ENCODE data around the gene IBA57.

The IBA57 gene

DNA sequence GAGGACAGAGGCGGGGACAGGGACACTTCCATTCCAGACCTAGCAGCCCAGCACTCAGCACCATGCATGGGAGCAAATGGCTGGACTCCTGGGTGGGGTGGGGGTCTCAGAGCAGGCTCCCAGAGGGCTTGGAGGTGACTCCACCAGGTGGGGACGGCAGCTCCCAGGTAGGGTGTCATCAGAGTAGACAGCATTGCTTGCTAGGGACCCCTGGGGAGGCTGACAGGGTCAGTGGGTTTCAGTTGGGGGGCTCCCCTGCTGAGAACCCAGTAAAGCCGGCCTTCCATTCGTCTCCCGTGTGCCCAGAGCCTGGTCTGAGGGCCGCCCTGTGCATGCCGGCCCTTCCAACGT lies 20.6 kb upstream of the IBA57 start:
- no peak overlapping the region for H3K4me3 ChIP-seq (ENCODE audit: insufficient read depth in 1 of 2, low read depth in 1 of 2, low read length in 2 of 2)
- peaks cover 39% of the 10 kb centered on the region for H3K79me1 ChIP-seq (replicated peaks; ENCODE audit: low read length, poor library complexity, severe bottlenecking)
- no peak overlapping the region for H2AK5ac ChIP-seq (ENCODE audit: low read length, severe bottlenecking)
- H2BK120ac ChIP-seq (ENCODE audit: low read depth, low read length): no peak overlapping the region
- H2AFZ ChIP-seq (ENCODE audit: low read depth, low read length): no peak overlapping the region
- H3K9ac ChIP-seq (ENCODE audit: low read length): peak overlapping the region; percentile 26
- no peak overlapping the region for H2BK12ac ChIP-seq (ENCODE audit: low read length in 2 of 2)
- no peak for DNase-seq
- no peak overlapping the region for H4K8ac ChIP-seq (ENCODE audit: low read length)
- WGBS: 92% methylated on average over 7 of the region's 8 CpGs
- H3K27me3 ChIP-seq (ENCODE audit: control insufficient read depth in 1 of 2, insufficient read depth in 1 of 2, low read length in 2 of 2): no peaks in the 10 kb centered on the region
- H2BK15ac ChIP-seq (ENCODE audit: low read depth, poor library complexity, severe bottlenecking): no peak overlapping the region
- peaks cover 36 to 82% of the 10 kb centered on the region in 2 experiments for H3K36me3 ChIP-seq (ENCODE audit: control insufficient read depth in 1 of 2, insufficient read depth in 2 of 2, low read depth in 1 of 2, low read length in 2 of 2)
- no peak overlapping the region for H3K4ac ChIP-seq (ENCODE audit: low read depth in 1 of 2, low read length in 2 of 2)
- no peak overlapping the region for H2BK5ac ChIP-seq (ENCODE audit: low read depth, low read length, poor library complexity, severe bottlenecking)
- no peak overlapping the region for H3K23ac ChIP-seq (ENCODE audit: low read length in 2 of 2)
- no peaks in the 10 kb centered on the region for H3K9me3 ChIP-seq (ENCODE audit: control insufficient read depth, low read length)
- H3K14ac ChIP-seq (ENCODE audit: low read length in 2 of 2): no peak overlapping the region
- H3K18ac ChIP-seq (ENCODE audit: low read depth in 1 of 2, low read length in 2 of 2): no peak overlapping the region
- no peak overlapping the region for H3K27ac ChIP-seq (ENCODE audit: low read length, poor library complexity, severe bottlenecking)
- peaks cover 49% of the 10 kb centered on the region for H3K4me1 ChIP-seq (ENCODE audit: control insufficient read depth, insufficient read depth, low read depth, low read length)
- H4K91ac ChIP-seq (ENCODE audit: low read length): no peak overlapping the region
- no peak overlapping the region for H3K4me2 ChIP-seq (ENCODE audit: low read length, poor library complexity, severe bottlenecking)

DNA sequence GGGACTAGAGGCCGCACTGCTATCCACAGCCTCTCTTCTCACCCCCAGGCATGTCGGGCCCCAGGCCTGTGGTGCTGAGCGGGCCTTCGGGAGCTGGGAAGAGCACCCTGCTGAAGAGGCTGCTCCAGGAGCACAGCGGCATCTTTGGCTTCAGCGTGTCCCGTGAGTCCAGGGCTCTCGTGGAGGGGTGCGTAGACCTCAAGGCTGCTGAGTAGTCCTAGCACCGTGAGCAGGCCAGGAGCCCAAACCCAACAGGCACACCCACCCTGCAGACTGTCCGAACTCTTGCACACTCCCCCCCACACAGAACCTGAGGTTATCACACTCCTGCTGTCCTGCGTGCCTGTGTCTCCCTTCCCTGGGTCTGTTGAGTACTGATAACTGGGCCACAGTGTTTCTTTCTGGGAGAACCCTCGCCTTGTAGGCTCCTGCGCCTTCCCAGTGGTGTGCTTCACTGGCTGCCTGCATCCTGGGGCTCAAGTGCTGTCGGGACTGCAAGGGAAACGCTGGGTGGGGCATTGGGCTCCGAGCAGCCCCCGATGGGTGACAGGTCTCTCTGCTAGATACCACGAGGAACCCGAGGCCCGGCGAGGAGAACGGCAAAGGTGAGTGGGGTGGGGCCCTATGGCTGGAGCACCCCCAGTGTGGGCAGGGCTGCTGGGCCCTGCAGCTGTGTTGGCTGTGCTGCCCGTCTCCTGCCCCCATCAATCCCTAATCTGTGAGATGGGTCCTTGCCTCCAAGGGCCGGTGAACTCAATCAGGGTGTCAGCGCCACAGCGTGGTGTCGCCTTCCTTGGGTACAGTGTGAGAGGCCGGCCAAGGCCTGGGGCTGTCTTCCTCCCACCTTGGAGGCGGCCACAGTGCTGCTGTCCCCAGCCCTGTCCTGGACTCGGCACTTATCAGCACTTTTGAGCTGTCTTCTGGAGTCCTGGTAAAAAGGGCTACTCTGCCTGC lies 19.9 kb upstream of the IBA57 start:
- Histone ChIP-seq H3K79me1 (replicated peaks; ENCODE audit: low read length, poor library complexity, severe bottlenecking) (peaks cover 40% of the 10 kb centered on the region), H3K18ac (ENCODE audit: low read depth in 1 of 2, low read length in 2 of 2) (no peak overlapping the region), H3K23ac (ENCODE audit: low read length in 2 of 2) (no peak overlapping the region), H4K8ac (ENCODE audit: low read length) (no peak overlapping the region), H2AFZ (ENCODE audit: low read depth, low read length) (no peak overlapping the region), H3K14ac (ENCODE audit: low read length in 2 of 2) (no peak overlapping the region), H2BK12ac (ENCODE audit: low read length in 2 of 2) (no peak overlapping the region), H3K9ac (ENCODE audit: low read length) (no peak overlapping the region), H2AK5ac (ENCODE audit: low read length, severe bottlenecking) (no peak overlapping the region), H3K27ac (ENCODE audit: low read length, poor library complexity, severe bottlenecking) (no peak overlapping the region), H4K91ac (ENCODE audit: low read length) (peak overlapping the region; percentile 67), H3K9me3 (ENCODE audit: control insufficient read depth, low read length) (no peaks in the 10 kb centered on the region), H2BK5ac (ENCODE audit: low read depth, low read length, poor library complexity, severe bottlenecking) (no peak overlapping the region), H3K27me3 (ENCODE audit: control insufficient read depth in 1 of 2, insufficient read depth in 1 of 2, low read length in 2 of 2) (no peaks in the 10 kb centered on the region), H3K4me1 (ENCODE audit: control insufficient read depth, insufficient read depth, low read depth, low read length) (peaks cover 56% of the 10 kb centered on the region), H3K4me2 (ENCODE audit: low read length, poor library complexity, severe bottlenecking) (no peak overlapping the region), H3K4me3 (ENCODE audit: insufficient read depth in 1 of 2, low read depth in 1 of 2, low read length in 2 of 2) (no peak overlapping the region), H3K36me3 (ENCODE audit: control insufficient read depth in 1 of 2, insufficient read depth in 2 of 2, low read depth in 1 of 2, low read length in 2 of 2) (peaks cover 36 to 89% of the 10 kb centered on the region in 2 experiments), H3K4ac (ENCODE audit: low read depth in 1 of 2, low read length in 2 of 2) (no peak overlapping the region), H2BK15ac (ENCODE audit: low read depth, poor library complexity, severe bottlenecking) (no peak overlapping the region), H2BK120ac (ENCODE audit: low read depth, low read length) (no peak overlapping the region)
- 96% methylated on average over 31 of the region's 31 CpGs for WGBS
- no peak for DNase-seq

DNA sequence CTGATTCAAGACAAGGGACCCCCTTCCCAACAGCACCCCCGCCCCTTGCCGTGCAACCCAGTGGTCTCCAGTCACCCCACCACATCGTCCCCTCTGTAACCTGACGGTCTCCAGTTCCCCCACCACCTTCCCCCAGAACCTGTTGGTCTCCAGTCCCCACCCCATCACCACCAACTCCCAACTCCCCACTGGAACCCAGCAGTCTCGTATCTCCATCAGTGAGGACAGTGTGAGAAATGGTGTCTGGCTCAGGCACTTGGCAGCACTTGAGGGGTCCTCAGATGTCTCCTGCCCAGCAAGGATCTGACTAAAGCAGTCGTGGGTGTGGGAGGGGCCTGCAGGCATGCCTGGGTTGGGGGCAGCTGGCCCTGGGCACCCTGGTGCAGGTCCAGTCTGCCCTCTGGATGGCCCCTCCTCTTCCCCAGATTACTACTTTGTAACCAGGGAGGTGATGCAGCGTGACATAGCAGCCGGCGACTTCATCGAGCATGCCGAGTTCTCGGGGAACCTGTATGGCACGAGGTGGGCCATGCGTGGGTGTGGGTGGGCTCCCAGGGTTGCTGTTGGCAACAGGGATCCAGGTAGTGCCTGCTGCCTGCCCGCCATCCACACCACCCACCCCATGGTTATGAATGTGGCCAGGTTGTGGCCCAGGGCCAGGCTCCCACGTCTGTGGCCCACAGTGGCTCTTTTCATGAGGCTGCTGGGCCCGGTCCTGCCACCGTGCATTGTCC lies 19.0 kb upstream of the IBA57 start:
- Histone ChIP-seq H3K36me3 (ENCODE audit: control insufficient read depth in 1 of 2, insufficient read depth in 2 of 2, low read depth in 1 of 2, low read length in 2 of 2) (peaks cover 36 to 95% of the 10 kb centered on the region in 2 experiments), H3K4me2 (ENCODE audit: low read length, poor library complexity, severe bottlenecking) (no peak overlapping the region), H2AK5ac (ENCODE audit: low read length, severe bottlenecking) (no peak overlapping the region), H3K9ac (ENCODE audit: low read length) (no peak overlapping the region), H3K27me3 (ENCODE audit: control insufficient read depth in 1 of 2, insufficient read depth in 1 of 2, low read length in 2 of 2) (no peaks in the 10 kb centered on the region), H2AFZ (ENCODE audit: low read depth, low read length) (no peak overlapping the region), H2BK15ac (ENCODE audit: low read depth, poor library complexity, severe bottlenecking) (no peak overlapping the region), H3K4ac (ENCODE audit: low read depth in 1 of 2, low read length in 2 of 2) (no peak overlapping the region), H3K14ac (ENCODE audit: low read length in 2 of 2) (no peak overlapping the region), H4K8ac (ENCODE audit: low read length) (no peak overlapping the region), H3K4me3 (ENCODE audit: insufficient read depth in 1 of 2, low read depth in 1 of 2, low read length in 2 of 2) (no peak overlapping the region), H2BK5ac (ENCODE audit: low read depth, low read length, poor library complexity, severe bottlenecking) (no peak overlapping the region), H3K27ac (ENCODE audit: low read length, poor library complexity, severe bottlenecking) (no peak overlapping the region), H3K18ac (ENCODE audit: low read depth in 1 of 2, low read length in 2 of 2) (no peak overlapping the region), H2BK12ac (ENCODE audit: low read length in 2 of 2) (no peak overlapping the region), H3K4me1 (ENCODE audit: control insufficient read depth, insufficient read depth, low read depth, low read length) (peaks cover 59% of the 10 kb centered on the region), H3K79me1 (replicated peaks; ENCODE audit: low read length, poor library complexity, severe bottlenecking) (peaks cover 42% of the 10 kb centered on the region), H3K9me3 (ENCODE audit: control insufficient read depth, low read length) (no peaks in the 10 kb centered on the region), H4K91ac (ENCODE audit: low read length) (no peak overlapping the region), H3K23ac (ENCODE audit: low read length in 2 of 2) (no peak overlapping the region), H2BK120ac (ENCODE audit: low read depth, low read length) (no peak overlapping the region)
- DNase-seq: no peak
- 95% methylated on average over 17 of the region's 18 CpGs for whole genome bisulfite sequencing

DNA sequence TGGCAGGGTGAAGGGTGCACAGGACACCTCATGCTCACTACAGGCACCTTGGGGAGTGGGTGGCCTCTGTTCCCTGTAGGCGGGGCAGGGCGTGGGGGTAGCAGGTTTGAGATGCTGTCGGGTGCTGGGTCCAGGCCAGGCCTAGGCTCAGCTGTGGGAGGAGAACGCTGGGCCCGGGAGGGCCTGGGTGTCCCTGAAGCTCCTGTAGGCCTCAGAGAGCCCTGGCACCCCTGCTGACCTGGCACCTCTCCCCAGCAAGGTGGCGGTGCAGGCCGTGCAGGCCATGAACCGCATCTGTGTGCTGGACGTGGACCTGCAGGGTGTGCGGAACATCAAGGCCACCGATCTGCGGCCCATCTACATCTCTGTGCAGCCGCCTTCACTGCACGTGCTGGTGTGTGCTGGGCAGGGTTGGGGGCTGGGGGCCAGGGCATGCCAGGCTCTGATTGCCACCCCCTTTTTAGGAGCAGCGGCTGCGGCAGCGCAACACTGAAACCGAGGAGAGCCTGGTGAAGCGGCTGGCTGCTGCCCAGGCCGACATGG lies 18.4 kb upstream of the IBA57 start:
- H3K4me2 ChIP-seq (ENCODE audit: low read length, poor library complexity, severe bottlenecking): no peak overlapping the region
- H4K8ac ChIP-seq (ENCODE audit: low read length): no peak overlapping the region
- WGBS: 97% methylated on average over 17 of the region's 20 CpGs

More for the DNA sequence above, 18.4 kb upstream of the IBA57 start:
- Histone ChIP-seq H2BK5ac (ENCODE audit: low read depth, low read length, poor library complexity, severe bottlenecking) (no peak overlapping the region), H3K9ac (ENCODE audit: low read length) (no peak overlapping the region), H3K36me3 (ENCODE audit: control insufficient read depth in 1 of 2, insufficient read depth in 2 of 2, low read depth in 1 of 2, low read length in 2 of 2) (peaks cover 36 to 95% of the 10 kb centered on the region in 2 experiments), H3K9me3 (ENCODE audit: control insufficient read depth, low read length) (no peaks in the 10 kb centered on the region), H3K23ac (ENCODE audit: low read length in 2 of 2) (no peak overlapping the region), H2BK120ac (ENCODE audit: low read depth, low read length) (no peak overlapping the region), H3K27me3 (ENCODE audit: control insufficient read depth in 1 of 2, insufficient read depth in 1 of 2, low read length in 2 of 2) (no peaks in the 10 kb centered on the region), H3K4me3 (ENCODE audit: insufficient read depth in 1 of 2, low read depth in 1 of 2, low read length in 2 of 2) (no peak overlapping the region), H3K14ac (ENCODE audit: low read length in 2 of 2) (no peak overlapping the region), H3K79me1 (replicated peaks; ENCODE audit: low read length, poor library complexity, severe bottlenecking) (peaks cover 44% of the 10 kb centered on the region), H4K91ac (ENCODE audit: low read length) (no peak overlapping the region), H3K27ac (ENCODE audit: low read length, poor library complexity, severe bottlenecking) (no peak overlapping the region), H2BK12ac (ENCODE audit: low read length in 2 of 2) (no peak overlapping the region), H2BK15ac (ENCODE audit: low read depth, poor library complexity, severe bottlenecking) (no peak overlapping the region), H2AK5ac (ENCODE audit: low read length, severe bottlenecking) (no peak overlapping the region), H2AFZ (ENCODE audit: low read depth, low read length) (no peak overlapping the region), H3K4me1 (ENCODE audit: control insufficient read depth, insufficient read depth, low read depth, low read length) (peaks cover 54% of the 10 kb centered on the region), H3K18ac (ENCODE audit: low read depth in 1 of 2, low read length in 2 of 2) (no peak overlapping the region), H3K4ac (ENCODE audit: low read depth in 1 of 2, low read length in 2 of 2) (no peak overlapping the region)
- no peak for DNase-seq

All from mesenchymal stem cell (in vitro differentiated cells and primary cell).